COLO668 (cell line): ENCODE data around the gene MAB21L4.

Experiments
- DNase-seq: peaks from one replicate; lab custom pipeline; 2025; ENCODE audit not compliant: unreplicated experiment; lab: John Stamatoyannopoulos, UW

The MAB21L4 gene

DNA sequence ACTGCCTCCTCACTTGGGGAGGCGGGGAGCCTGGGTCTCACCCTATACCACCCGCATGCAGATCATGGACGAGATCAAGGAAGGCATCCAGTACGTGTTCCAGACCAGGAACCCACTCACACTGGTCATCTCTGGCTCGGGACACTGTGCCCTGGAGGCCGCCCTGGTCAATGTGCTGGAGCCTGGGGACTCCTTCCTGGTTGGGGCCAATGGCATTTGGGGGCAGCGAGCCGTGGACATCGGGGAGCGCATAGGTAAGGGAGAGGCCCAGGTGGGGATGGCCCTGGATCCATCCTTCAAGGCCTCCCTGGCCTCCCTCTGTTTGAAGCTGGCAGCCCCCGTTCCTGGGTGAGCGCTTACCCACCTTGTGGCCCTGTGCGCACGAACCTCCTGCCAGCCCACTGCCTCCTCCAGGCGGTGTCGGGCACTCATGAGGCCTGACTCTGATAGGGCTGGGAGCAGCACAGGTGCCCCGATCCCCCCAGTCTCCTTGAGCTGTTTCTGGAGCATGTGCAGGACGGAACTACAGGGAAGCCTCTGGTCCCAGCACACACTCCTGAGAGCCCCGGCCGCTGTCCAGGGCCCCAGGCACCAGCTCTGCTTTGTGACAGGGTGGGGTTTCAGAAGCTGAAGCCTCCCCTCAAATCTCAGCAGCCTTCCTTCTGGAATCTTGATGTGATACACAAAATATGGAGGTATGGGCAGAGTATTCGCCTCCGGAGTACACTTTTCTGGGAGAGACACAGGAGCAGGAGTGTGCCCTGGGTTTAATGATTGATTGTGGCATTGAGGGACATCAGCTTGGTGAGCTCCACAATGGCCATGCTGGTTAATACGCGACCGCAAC is 26.6 kb downstream of the MAB21L4 start:
- DNase-seq, result no peak

DNA sequence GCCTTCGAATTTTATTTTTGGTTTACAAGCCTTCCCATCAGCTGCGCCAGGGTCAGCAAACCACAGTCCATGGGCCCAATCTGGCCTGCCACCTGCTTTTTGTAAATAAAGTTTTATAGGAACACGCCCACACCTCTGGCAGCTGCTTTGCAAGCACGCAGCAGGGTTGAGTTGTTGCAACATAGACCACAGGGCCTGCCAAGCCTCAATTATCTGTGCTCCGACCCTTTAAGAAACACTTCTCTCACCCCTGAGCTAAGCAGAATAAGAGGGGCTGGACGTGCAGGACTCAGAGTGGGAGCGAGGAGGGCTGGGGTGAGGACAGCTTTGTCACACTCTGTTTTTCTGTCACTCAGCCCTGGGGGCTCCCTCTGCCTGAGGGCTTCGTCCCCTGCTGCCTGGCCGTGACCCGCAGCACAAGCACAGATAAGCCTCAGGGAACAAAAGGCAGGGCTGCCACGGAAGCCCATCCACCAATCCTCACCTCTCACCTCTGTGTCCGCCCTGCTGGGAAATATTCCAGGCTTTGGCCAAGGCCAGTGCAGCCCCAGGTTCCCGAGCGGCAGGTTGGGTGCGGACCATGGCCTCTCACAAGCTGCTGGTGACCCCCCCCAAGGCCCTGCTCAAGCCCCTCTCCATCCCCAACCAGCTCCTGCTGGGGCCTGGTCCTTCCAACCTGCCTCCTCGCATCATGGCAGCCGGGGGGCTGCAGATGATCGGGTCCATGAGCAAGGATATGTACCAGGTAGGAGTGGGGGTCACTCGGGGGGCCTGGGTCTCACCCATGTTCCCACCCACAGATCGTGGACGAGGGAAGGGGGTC is 27.5 kb downstream of the MAB21L4 start, which contains the start of gene AGXT:
TSS of gene AGXT (plus strand) at position 539 of the 823 bp plus-strand sequence. CDS start at position 581, 42 bp downstream.
- DNase-seq, result peak; percentile 42

DNA sequence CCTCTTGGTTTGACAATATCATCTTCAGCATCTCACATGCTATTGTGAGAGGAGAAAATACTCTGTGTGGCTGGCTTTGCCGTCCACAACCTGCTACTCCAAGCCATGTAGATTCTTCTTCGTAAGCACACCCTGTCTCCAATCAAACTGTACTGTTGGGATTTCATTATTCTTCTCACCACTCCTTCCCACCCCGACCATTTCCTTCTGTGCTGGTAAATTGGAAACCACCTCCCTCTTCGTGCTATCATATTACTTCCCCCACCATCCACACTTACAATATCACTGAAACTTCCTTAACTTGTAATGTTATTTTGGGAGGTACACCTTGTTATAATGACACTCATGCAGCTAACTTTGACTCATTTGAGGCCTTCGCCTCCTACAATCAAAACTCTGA is 30.6 kb downstream of the MAB21L4 start:
- no peak for DNase-seq

DNA sequence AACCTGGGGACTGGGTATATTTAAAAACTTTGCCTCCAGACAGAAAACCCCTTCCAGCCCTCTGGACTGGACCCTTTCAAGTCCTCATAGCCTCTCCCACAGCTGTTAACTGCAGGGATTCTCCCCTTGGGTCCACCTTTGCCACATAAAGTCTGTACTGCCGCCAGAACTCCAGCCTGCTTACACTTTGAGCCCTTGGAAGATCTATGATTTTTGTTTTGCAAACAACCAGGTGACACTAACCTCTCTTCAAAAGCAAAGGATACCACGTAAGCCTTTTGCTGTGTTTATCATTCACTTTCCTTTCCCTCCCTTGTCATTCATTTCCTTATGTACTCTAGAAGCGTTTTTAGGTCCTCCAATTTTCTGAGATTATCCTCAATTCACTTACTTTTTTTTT is 31.5 kb downstream of the MAB21L4 start:
- DNase-seq, result no peak

DNA sequence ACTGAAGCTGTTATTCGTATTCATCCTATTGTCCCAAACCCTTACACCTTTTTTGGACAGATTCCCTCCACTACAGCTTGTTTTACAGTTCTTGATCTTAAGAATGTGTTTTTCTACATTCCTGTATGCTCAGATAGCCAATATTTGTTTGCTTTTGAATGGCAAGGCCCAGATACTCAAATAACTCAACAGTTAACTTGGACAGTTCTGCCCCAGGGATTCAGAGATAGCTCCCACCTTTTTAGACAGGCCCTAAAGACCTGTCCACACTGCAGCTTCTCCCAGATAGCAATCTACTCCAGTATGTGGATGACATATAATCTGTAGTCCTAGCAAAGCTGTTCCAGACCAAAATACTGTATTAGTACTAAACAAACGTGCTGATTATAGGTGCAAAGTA is 34.4 kb downstream of the MAB21L4 start:
- DNase-seq, result no peak

DNA sequence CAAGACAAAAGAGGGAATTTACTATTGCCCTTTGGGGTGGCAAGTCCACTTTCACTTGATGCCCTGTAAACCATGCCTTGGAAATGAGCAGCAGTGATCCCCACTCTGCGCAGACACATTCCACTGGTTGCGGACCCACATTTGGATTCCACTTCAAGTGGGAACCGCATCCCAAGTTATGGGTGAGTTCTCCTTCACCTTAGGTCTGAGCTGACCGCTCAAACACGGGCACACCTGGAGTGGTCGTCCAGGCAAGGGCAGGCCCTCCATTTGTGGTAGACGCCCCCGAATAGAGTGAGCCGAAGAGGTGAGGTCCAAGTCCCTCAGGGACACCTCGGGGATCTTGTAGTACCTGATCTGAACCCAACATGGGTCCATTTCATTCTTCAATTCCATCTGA is 37.1 kb downstream of the MAB21L4 start:
- DNase-seq, result no peak

DNA sequence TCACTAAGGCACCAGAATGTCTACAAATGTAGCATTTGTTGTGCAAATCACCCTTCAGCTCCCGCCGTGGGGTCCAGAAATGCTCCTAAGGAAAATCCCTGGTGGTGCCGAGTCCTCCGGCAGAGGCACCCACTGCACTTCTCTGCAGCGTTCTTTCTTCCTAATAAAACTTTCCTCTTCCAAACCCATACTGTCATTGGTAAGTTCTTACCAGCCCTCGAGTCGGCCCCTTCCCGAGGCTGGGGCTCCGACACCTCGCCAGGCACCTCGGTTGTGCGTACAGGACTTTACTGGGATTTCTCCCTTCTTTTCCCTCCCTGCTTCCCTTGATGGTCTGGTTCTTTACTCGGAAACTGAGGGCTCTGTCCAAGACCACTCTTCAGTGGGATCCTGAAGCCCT is 37.6 kb downstream of the MAB21L4 start:
- DNase-seq, result no peak

DNA sequence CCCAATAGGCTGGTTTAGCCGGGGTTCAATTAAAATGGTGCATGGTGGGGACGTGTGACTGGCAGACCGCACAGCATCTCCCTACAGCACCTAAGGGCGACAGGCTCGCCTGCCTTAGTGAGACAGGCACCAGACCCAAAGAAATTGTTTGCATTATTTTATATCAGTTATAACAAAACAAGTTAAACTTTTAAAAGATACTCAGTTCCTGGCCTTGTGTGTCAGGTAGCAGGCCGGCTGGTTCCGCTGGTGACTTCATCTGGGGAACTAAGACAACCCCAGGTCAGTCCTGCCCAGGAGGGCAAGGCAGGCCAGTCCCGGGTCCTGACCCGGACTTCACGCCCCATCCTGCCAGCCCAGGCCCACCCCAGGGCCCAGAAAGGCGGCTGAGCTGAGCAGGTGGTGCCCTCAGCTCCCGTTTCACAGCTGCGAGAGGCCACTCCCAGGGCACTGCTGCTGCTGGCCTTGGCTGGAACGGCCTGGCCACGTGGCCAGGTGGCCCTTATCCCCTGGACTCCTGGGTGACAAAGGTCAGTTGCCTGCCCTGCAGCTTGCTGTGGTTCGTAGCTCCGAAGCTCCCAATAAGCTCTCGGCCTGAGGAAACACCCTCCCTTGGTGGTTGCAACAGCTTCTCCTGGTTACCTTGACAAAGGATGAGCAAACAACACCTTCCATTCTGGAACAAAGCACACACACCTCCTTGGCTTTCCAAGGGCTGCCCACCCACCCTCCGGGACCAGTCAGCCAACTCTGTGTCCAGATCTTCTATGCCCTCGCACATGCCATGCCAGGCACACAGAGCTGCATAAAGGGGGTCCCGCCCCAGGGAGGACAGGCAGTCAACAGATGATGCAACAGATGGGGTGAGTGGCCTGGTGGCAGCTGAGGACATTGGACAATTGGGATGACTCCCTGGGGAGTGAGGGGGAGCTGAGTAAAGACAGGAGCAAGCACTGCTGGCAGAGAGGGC is 38.6 kb downstream of the MAB21L4 start:
- peak; percentile 26 for DNase-seq

DNA sequence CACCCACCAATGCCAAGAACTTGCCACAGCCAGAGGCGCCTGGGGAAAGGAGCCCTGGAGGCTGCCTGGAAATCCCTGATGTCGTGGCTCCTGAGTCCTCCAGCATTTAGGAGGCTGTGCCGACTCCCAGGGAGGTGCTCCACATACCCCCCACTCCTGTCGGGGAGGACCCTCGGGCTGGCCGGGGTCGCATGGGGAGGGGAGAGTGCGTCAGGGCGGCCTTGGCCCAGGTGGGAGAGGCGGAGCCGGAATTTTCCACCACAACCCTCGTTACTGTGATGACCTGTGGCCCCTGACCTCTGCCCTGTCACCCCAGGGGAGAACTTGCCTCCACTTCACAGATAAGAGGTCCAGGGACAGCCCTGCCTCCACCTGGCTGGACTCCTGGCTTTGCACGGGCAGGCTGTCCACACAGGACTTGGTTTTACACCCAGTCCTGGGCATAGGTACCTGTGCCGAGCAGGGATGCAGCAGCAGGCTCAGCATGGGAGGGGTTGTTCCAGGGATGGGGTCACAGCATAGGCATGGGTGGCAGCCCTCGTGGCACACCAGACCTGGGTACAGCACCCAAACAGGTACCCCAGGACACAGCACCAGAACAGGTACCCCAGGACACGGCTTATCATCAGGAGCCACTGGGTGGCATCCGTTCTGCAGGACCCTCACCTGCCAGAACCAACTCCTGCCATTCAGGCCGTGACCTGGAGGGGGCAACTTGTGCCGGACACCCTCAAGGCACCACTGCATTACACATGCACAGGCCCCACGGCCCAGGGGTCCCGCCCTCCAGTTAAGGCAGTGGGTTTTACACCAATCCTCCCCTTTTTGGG is 39.6 kb downstream of the MAB21L4 start:
- peak; percentile 30 for DNase-seq

DNA sequence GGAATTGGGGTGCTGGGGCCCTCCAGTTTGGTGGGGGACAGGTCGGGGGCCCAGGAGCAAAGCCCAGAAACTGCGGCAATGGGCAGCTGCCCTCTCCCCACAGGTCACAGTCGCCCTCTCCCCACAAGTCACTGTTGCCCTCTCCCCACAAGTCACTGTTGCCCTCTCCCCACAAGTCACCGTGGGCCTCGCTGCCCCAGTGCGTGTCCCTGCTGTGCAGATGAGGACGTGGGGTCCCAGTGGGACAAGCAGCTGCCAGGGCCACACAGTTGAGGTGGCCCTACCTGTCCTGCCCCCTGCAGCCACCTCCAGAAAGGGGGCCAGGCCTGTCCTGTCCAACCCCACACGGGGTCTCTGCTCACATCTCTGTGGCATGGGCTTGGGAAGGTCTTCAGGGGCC is 40.3 kb downstream of the MAB21L4 start:
- no peak for DNase-seq

DNA sequence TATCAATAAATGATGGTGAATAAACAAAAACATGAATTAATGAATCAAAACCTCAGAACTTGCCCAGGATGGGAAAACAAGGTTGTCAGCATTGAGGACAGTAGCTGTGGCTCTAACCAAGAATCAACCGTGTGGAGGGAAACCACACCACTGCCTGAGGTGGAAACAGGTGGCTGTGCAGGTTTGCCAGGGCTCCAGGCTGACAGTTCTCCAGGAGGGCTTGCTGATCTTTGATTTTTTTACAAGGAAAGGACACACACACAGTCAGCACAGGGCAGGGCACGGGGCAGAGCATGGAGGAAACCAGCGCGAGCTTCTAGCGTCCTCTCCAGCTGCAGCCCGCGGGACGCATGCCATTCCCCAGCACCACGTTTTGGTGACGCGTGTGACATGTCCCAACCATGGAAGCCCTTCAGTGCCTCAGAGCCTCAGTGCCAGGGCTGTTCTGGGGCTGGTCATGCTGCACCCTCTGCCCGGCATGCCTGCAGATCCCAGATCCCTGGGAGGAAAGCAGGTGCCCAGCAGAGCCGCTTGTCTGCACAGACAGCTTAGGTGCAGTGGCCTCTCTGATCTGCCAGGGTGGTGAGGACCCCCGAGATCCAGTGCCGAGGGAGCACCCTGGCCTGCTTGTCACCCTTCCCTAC is 43.2 kb downstream of the MAB21L4 start:
- no peak for DNase-seq

DNA sequence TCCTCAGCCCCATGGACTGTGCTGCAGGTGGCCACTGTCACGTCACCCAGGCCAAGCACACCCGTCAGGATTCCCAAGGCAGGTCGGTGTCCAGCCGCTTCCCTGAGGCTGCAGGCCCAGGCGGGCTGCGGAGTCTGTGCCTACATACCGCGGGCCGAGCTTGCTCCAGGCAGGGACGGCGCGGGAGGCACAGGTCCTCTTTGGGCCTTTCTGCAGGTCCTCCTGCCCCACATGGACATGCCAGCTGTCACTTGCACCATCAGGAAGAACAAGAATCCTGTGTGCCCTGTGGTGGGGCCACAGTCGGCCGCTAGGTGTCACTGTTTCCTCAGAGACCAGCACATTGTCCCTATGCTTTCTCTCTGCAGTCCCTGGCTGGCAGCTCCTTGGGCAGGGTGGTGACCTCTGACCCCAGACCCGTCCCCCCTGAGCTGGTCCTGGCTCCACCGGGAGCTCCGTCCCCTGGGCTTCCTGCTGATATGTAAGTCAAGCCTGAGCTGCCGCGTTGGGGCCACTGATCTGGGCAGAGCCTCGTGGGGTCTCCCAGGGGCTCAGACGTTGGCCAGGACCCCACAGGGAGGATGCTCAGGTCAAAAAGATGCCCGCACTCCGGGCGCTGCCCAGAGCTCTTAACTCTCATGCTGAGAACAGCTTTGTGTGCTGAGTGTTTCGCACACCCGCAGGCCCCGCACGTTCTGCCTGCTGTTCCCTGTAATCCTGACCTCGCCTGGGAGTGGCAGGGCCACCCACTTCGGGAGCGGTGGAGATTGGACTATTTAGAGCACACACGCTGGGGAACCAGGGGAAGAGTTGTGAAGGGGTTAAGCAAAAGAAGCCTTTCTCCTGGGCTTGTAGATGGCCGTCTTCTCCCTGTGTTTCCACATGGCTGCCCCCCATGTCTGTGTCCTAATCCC is 44.6 kb downstream of the MAB21L4 start:
- peak; percentile 80 for DNase-seq

DNA sequence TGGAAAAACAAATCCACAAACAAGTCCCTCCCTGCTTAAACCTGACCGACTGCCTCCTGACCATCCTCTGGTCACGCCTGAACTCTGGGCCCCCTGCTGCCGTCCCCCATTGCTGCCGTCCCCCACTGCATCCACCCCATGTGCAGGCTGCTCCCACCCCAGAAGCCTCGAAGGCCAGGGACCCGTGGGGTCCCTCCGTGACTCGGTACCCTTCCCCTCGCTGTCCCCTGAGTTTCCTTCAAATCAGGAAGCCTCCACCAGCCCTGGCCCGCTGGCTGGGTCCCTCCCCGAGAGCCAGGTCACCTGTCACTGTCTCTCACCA is 45.2 kb downstream of the MAB21L4 start:
- DNase-seq, result no peak

DNA sequence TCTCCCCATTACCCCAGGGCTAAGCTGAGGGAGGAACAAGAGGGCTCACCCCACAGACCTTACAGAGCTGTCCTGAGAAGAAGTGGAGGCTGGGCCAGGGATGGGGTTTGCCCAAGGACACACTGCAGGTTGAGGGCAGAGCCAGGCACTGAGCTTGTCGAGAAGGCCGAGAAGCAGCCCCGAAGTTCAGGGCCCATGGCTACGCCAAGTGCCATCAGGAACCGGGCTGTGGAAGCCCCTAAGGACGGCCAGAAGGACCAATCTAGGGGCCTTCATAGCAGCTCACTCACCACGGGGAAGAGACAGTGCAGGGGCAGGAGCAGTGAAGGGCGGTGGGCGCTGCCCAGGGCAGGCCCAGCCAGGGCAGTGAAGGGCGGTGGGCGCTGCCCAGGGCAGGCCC is 45.9 kb downstream of the MAB21L4 start:
- no peak for DNase-seq

DNA sequence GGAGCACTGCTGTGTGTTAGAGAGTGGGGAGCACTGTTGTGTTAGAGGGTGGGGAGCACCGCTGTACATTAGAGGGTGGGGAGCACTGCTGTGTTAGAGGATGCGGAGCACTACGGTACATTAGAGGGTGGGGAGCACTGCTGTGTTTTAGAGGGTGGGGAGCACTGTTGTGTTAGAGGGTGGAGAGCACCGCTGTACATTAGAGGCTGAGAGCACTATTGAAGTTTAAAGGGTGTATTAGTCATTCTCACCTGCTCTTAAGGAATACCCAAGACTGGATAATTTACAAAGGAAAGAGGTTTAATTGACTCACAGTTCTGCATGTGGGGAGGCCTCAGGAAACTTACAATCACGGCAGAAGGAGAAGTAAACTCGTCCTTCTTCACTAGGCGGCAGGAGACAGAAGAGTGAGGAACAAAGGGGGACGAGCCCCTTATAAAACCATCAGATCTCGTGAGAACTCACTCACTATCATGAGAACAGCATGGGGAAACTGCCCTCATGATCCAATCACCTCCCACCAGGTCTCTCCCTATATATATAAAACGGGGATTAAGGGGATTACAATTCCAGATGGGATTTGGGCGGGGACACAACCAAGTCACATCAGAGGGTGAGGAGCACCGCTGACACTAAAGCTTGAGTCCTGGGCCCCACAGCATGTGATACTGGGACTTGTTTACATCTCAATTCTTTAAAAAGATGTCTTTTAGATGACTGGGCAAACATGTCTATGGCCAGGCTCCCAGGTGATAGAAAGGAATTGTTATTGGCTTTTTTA is 46.9 kb downstream of the MAB21L4 start:
- no peak for DNase-seq

DNA sequence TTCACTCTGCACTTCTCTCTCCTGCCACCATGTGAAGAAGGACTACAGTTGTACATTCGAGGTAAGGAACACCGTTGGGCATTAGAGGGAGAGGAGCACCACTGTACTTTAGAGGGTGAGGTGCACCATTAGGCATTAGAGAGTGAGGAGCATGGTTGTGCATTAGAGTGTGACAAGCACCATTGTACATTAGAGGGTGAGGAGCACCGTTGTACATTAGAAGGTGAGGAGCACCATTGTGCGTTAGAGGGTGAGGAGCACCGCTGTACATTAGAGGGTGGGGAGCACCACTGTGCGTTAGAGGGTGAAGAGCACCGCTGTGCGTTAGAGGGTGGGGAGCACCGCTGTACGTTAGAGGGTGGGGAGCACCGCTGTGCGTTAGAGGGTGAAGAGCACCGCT is 48.1 kb downstream of the MAB21L4 start:
- no peak for DNase-seq

DNA sequence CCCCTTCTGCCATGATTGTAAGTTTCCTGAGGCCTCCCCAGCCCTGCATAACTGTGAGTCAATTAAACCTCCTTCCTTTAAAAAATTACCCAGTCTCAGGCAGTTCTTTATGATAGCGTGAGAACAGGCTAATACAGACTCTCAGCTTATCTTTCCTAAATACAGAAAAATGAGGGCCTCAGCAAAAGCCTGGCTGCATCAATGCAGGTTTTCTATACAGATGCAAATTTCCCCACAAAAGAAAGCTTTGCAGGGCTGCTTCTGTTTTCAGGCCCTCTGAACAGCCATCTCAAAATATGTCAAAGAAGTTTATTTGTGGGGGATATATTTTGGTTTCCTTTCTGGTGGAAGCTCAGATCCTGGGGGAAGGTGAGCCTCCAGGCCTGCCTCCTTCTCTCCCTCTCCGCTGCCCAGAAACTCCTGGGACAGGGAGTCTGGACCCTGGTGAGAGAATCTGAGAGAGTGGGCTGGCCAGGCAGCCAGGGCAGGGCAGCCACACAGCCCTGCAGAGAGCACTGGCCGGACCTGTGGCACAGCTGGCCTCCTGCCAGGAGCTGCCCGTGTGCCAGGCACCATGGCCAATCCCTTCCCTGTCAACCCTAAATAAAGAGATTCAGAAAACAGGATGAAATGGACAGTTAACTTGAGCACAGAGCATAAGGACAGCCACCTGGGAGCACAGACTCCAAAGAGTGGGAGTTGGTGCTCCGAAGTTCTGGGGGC is 48.9 kb downstream of the MAB21L4 start:
- DNase-seq, result peak; percentile 7
